Fibroblast of mammary gland (primary cell): ENCODE data around the gene PHB1.
"Not testable (repeated sequence)": the region's sequence is repeated elsewhere in the genome, so short reads cannot be mapped to it uniquely, and the experiment has no call there.

Source experiments
- DNase-seq: peaks from one replicate; pipeline ENCODE4 v3.0.0-alpha.2; 2010; ENCODE audit warnings: low read depth
- H3K4me3 ChIP-seq: 2 replicates; pipeline ENCODE4 v1.5.1; 2011; ENCODE audit warnings: low read depth, mild to moderate bottlenecking, low read length, moderate library complexity; ENCODE audit not compliant: control insufficient read depth
- TF ChIP-seq, protein P1 (sequence below): conservative IDR thresholded peaks from 2 replicates; pipeline ENCODE4 v1.5.1; 2011; ENCODE audit warnings: low read depth, low read length, inconsistent platforms; ENCODE audit not compliant: control insufficient read depth, insufficient read depth

Gene PHB1

GRCh38 chr17:49393491-49394255 lies 21.0 kb downstream of the PHB1 start:
- H3K4me3 ChIP-seq = no peak overlapping the region
- no peak for DNase-seq
- TF ChIP-seq, protein P1, sequence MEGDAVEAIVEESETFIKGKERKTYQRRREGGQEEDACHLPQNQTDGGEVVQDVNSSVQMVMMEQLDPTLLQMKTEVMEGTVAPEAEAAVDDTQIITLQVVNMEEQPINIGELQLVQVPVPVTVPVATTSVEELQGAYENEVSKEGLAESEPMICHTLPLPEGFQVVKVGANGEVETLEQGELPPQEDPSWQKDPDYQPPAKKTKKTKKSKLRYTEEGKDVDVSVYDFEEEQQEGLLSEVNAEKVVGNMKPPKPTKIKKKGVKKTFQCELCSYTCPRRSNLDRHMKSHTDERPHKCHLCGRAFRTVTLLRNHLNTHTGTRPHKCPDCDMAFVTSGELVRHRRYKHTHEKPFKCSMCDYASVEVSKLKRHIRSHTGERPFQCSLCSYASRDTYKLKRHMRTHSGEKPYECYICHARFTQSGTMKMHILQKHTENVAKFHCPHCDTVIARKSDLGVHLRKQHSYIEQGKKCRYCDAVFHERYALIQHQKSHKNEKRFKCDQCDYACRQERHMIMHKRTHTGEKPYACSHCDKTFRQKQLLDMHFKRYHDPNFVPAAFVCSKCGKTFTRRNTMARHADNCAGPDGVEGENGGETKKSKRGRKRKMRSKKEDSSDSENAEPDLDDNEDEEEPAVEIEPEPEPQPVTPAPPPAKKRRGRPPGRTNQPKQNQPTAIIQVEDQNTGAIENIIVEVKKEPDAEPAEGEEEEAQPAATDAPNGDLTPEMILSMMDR = no peak

DNA sequence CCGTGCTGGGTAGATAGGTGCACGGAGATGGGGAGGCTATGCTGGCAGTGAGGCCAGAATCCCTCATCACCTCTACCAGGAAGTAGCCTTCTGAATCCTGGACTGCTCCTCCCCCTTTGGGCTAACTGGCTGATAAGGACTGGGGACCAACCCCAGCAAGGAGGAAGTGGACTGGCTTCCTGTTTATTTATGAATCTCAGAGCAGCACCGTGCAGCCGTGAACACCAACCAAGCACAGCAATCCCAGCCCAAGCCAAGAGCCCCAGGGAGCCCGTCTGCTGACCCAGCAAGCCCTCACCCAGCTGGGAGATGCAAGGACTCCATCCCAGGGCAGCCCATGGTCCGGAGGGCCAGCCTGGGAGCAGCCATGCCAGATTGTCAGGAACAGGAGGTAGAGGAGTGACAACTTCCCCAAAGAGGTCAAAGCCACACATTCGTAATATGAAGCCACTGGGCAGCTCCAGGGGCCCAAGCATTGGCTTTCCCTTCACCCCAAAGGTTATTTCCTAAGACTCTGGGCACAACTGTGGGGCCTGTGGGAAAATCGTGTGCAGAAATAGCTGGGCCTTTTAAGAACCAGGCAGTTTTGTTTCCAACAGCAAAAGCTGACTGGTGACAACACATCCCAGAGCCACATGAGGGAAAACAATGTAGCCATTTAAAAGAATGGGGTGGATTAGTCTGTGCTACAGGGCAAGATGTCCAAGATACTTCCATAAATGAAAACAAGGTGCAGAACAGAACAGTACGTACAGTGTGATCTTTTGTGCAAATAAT lies 23.9 kb downstream of the PHB1 start:
- DNase-seq = no peak
- H3K4me3 ChIP-seq = no peak overlapping the region
- TF ChIP-seq, protein P1 = no peak

- not testable (repeated sequence) for H3K4me3 ChIP-seq
These were observed 25.0 kb downstream of the PHB1 start for GRCh38 chr17:49389514-49390347.

DNA sequence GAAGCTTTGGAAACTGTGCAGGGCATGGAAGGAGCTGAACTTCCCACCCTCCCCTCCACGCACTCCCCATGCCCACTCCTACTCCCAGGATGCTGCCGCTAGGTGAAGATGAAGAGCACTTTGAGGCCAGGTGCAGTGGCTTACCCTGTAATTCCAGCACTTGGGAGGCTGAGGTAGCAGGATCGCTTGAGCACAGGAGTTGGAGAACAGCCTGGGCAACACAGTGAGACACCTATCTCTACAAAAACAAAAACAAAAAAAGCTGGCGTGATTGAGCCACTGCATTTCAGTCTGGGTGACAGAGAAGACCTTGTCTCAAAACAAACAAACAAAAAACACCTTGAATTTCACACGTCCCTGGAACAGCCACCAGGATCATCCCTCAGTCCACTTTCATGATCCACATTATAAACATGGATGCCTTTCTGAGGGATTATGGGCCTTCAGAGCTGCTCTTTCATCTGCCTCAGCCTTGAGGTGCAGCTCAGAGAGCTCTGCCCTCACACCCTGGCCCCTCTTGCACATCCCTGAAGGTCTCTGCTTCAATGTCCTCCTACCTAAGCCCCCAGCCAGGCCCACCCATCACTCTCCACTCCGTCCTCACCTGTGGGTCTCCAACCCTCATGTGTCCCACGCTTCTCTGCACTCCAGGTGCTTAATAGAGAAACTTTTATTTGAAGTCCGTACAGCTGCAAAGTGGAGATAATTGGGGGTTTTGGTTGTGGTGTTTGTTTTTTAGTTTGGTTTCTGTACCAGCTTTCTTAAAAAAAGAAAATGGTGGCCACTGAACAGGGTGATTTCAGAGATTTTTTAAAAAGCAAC lies 25.8 kb downstream of the PHB1 start:
- peak; percentile 41 for DNase-seq
- TF ChIP-seq, protein P1 = no peak
- no peak overlapping the region for H3K4me3 ChIP-seq

More at GRCh38 chr17:49389514-49390347, 25.0 kb downstream of the PHB1 start:
- peak; percentile 35 for DNase-seq

DNA sequence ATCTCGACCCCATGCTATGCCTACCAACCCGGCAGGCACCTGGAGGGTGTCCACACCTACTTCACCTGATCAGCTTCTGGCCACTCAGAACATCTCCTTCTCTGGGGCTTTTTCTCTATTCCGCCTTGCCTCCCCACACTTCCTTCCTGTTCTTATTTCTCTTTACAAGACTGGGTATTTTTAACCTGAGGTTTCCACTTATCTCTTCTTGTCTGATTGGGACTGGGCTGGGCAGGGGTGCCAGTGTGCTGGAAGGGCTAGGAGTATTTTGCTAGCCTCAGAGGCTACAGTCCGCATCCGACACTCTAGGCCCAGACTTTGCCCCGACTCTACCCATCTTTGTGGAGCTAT lies 26.4 kb downstream of the PHB1 start:
- no peak for DNase-seq
- no peak overlapping the region for H3K4me3 ChIP-seq
- TF ChIP-seq, protein P1 = no peak

DNA sequence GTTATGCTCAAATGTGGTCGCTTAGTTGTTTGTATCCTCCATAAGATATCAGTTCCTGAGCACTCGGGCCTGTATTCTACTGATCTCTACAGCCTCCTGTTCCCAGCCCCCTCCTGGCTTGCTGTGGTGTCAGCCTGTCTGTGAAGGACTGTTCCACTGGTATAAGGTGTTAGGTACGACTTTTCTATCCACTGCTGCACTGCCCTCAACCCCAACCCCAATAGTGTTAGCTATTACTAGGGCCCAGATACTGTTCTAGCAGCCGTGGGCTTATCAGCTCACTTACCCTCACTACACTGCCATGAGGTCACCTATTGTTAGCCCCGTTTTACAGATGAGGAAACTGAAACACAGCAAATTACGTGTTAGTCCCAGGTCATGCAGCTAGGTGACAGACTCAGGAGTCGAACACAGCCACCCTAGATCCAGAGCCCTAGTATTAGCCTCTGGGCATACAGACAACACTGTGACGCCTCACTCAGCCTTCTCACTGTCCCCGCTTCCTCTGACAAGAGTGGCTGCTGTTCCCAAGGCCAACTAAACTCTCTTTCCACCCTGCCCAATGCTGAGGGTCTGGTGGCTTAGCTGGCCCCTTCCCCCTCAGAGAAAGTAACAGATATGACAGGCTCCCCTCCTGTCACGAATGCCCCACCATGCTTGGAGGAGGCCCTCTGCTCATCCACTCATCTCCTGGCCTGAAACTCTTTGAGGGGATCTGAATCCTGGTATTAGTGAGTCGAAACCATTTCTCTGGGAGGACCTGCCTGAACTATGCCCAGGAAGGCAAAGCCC lies 27.0 kb downstream of the PHB1 start:
- DNase-seq = no peak
- TF ChIP-seq, protein P1 = no peak
- no peak overlapping the region for H3K4me3 ChIP-seq
